Head of caudate nucleus (tissue), 42 donors: Measurements from ENCODE around the gene OR2A42.
"Not testable (repeated sequence)": the region's sequence is repeated elsewhere in the genome, so short reads cannot be mapped to it uniquely, and the experiment has no call there.

Experiments used
- DNase-seq, 42 donors: peaks; one replicate each; pipeline versions ENCODE4 v3.0.0 to v3.0.0-alpha.2; 2020 to 2021; ENCODE audit warnings: mixed read lengths in 7 of 42
- intact Hi-C: fragments of 100-400 bp; cut with DNase I; formaldehyde crosslinking; loops from one replicate; pipeline ENCODE4 v1.15.0; 2022

Gene OR2A42, protein sequence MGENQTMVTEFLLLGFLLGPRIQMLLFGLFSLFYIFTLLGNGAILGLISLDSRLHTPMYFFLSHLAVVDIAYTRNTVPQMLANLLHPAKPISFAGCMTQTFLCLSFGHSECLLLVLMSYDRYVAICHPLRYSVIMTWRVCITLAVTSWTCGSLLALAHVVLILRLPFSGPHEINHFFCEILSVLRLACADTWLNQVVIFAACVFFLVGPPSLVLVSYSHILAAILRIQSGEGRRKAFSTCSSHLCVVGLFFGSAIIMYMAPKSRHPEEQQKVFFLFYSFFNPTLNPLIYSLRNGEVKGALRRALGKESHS

DNA sequence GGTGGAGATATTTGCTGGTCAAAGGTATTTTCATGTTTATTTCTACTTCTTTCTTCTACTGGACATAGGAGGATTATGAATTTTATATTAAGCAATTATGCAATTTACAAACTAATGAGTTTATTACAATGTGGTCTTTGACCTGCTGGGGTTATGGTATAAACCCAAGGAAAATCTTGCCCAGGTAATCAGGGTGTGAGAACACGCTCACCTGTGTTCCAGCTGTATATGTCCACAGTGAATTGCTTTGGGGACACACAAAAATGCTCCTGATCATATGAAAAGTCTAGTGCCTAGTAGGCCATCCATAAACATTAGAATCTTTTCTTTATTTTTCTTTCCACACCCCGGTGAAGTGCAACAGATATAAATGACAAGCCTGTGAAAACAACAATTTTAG lies at the start of gene OR2A42:
Gene OR2A42 (minus strand): TSS at position 241 of the 400 bp plus-strand sequence. CDS start 6,762 bp downstream, outside the sequence.
- DNase-seq, intact Hi-C loops: not testable (repeated sequence)

DNA sequence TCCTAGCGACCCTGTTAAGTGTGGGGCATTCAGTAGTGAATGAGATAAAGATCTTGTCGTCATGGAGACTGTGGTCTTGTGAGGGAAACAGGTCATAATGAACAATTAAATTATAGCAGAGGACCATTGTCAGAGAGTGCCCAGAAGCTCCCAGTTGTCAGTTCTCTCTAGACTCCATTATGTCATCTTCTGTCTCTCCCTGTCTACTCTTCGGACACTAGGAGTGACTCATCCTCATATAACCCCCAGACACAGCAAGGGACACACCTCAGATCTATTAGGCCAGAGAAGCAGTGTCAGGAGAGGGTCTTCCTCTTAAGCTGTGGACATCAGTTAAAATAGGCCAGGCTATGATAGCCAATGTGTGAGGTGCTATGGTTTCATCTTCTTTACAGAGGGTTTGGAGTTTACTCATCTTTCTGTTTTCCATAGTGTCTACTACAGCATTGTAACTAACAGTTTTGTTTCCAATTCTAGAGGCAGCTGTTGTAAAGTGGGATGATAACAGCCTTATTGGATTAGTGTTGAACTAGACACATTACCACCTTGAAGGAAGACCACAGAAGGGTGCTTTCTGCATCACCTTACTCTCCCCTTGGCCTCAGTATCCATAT lies 47.9 kb upstream of the OR2A42 start:
- intact Hi-C loops, result not testable (repeated sequence)

DNA sequence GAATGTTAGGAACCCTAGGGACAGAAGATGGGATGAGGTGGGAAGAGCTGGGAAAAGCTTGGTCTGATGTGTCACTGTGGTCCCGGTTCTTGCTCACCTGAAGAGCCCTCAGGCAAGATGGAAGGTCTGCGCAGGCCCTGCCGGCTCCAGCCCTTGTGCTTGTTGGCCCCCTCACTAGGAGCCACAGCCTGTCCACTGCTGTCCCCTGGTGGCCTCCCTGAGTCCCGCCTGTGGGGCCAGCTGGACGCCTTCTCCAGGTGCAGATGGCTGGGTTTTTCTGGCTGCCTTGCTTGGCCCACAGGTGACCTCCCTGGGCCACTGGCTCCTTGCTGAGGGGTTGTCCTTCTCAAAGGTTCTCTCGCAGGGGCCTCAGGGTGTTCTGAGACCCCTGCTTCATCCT lies 44.3 kb upstream of the OR2A42 start:
- intact Hi-C loops, result not testable (repeated sequence)

More for the DNA sequence above, 47.9 kb upstream of the OR2A42 start:
- not testable (repeated sequence) for DNase-seq

DNA sequence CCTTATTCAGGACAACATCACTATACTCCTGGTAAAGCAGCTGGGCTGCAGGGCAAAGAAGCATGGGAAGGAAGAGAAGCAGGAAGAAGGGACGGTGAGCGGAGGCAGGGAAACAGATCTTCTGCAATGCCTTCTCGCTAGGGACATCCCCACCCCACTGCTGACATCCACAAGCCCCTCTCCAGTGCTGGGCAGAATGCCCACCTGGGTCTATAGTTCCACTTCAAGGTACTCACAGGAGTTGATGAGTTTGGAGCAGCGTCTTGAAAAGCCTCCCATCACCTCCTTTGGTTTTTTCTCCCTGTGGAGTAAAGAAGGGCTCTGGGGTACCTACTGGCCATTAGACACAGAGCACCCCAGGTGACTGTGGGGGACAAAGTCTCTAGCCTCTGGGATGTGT lies 43.1 kb upstream of the OR2A42 start:
- DNase-seq, intact Hi-C loops: not testable (repeated sequence)

More for the DNA sequence above, 44.3 kb upstream of the OR2A42 start:
- not testable (repeated sequence) for DNase-seq

DNA sequence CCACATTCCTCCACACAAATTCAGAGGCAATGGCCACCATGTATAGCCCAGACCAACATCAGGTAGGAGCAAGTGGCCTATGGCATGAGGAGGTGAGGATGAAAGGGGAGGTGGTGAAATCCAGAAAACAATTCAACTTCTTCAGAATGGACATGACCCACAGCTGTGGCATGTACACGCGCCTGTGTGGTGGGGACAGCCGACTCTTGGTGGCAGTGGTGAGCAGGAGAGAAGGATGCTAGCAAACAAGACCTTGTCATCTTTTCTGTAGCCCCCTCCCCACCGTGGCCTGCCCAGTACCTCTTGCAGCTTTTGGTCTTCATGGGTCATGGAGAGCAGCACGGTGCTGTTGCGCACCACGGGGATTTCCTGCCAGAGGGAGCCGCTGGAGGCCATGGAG lies 42.6 kb upstream of the OR2A42 start:
- DNase-seq, result not testable (repeated sequence)

DNA sequence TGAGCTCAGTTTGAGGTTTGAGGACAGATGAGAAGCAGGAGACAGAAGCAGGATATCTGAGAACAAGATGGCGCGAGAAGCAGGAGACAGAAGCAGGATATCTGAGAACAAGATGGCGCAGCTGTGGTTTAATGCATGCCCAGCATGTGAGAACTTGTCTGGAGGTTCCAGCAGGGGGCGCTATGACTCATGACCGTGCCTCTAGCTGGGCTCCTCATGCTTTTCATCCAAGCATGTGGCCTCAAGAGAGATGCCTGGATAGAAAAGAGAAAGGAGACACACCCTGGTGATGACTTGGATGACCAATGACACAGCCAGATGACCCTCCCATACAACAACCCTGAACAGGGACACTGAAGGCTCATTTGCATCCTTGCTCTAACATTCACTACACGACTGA lies 40.6 kb upstream of the OR2A42 start:
- DNase-seq, intact Hi-C loops: not testable (repeated sequence)

More for the DNA sequence above, 42.6 kb upstream of the OR2A42 start:
- intact Hi-C loops, result not testable (repeated sequence)

DNA sequence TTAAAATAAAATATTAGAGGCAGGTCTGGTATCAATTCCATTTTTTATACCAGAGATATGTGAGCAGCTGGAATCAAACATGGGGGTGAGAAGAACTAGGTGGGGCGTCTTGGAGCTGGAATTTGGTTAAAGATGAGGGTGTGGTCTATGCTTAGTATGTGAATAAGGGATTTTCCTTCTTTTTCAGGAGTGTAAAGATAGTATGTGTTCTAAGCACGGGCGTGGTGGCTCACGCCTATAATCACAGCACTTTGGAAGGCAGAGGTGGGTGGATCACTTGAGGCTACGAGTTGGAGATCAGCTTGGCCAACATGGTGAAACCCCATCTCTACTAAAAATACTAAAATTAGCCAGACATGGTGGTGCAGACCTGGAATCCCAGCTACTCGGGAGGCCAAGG lies 35.9 kb upstream of the OR2A42 start:
- DNase-seq, intact Hi-C loops: not testable (repeated sequence)

DNA sequence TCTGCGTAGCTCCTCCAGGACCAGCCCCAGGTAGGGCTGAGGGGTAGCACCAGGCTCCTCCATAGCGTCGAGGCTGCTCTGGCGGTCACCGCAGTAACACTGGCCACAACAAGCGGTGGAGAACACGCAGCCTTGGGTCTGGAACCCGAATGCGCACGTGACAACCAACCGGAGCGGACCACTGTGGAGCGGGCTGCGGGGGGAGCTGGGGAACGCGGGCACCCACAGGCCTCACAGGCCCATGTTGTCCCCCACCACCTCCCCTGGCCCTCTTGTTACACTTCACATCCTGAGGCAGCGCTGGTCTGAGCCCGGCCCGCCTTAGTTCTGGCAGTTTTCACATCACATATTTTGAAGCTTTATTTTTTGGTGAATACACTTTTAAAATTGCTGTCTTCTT lies 29.8 kb upstream of the OR2A42 start, which contains the start of gene CTAGE8:
Gene CTAGE8 (minus strand): TSS at position 101 of the 400 bp plus-strand sequence. CDS start 38 bp downstream, at position 63.
- DNase-seq, intact Hi-C loops: not testable (repeated sequence)

DNA sequence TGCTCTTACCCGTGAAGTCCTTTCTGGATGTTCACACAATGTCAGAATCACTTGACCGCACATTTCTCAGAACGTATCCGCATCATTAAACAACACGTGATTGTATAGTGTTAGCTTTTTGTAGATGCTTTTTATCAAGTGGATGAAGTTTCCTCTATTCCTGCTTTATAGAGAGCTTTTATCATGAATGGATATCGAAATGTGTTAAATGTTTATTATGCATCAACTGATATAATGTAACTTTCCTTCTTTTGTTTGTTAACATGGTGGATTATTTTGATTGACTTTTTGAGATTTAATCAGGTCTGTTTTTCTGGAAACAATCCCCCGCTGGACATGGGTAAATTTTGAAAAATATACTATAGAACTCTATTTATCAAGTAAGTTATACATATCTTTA lies 25.3 kb upstream of the OR2A42 start, which contains the start of gene OR2A7:
Gene OR2A7 (minus strand): TSS at position 101 of the 400 bp plus-strand sequence. CDS start 5,164 bp downstream, outside the sequence.
- DNase-seq, intact Hi-C loops: not testable (repeated sequence)

DNA sequence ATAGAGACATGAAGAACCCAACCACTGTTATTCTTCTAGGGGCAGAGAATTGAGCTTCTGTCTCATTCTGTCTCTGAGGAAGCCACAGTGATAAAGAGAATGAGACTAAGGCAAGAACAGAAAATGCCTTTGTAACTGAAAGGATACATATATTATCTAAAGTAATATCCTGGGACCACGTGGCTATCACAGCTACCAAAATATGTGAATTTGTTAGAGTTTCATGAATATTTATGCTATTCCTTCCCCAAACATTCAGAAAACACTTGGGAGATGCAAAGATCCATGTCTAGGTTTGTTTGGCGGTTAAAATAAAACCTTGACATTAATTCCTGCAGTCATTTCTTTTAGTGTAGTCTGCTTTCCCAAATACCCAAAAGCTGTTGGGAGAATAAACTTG lies 22.7 kb upstream of the OR2A42 start:
- DNase-seq, intact Hi-C loops: not testable (repeated sequence)

DNA sequence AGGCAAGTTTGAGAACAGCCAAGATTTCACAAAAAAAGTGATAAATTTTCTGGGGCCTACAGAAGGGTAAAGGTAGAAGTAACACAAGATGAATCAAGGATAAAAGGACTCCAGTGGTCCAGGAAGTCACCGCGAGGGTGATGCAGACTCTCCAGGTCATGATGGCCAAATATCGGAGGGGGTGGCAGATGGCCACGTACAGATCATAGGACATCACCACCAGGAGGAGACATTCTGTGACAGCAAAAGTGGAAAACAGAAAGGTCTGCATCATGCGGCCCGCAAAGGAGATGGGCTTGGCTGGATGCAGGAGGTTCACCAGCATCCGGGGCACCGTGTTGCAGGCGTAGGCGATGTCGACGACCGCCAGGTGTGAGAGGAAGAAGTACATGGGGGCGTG lies 19.7 kb upstream of the OR2A42 start:
- DNase-seq, intact Hi-C loops: not testable (repeated sequence)

DNA sequence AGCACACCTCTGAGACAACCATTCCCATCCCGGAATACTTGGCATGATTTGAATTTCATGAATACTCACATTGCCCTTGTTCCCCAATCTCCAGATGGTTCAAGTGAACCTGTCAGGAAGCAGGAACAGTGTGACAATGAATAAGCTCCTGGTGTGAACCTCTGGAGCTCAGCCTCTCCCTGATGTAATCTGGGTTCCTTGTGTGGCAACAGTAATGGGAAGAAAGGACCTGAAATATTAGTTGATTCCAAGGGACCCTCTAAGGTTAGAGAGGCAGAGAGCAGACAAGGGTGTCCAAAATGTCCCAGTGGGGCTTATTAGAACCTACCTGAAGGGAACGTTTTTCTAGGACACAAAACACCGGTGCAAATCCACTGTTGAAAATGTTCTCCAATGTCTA lies 16.7 kb upstream of the OR2A42 start:
- intact Hi-C loops, result no loop called here
- DNase-seq, result no peak

DNA sequence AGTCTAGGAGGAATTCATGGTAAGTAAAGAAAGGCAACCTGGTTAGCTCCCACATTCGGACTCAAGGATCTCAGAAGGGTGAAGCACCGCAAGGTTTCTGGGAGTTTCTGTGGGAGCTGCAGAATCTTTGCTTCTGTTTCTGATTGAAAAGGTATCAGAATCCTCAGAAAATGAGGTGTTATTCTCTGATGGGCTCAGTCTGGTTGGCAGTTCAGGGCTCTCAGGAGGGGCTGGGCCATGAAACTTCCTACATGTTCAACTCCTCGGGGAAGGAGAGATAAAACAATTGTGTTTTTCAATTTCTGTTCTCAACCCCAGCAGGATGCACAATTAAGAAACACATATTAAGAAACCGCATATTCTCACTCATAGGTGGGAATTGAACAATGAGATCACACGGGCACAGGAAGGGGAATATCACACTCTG lies 16.1 kb upstream of the OR2A42 start:
- DNase-seq, result peak in 3 of 42 donors; percentile 6 to 33 (median 9)
- intact Hi-C loops, result no loop called here

DNA sequence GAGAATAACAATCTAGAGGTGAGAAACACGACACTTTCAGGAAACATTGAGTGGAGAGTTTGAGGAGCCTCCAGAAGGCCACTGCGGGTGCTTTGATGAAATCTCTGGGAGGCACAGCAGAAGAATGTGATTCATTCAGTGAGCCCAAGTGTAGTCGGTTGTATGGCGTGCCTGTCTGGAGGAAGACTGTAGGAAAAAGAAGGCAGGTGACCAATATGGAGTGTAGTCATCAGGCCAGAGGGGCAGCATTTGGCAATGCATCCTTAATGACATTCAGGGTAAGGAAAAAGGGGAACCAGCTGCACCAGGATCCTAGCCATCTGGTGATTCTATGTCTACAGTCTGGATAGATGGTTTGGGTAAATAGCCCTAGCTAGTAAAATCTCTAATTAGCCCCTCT lies 12.9 kb upstream of the OR2A42 start:
- DNase-seq, intact Hi-C loops: not testable (repeated sequence)

DNA sequence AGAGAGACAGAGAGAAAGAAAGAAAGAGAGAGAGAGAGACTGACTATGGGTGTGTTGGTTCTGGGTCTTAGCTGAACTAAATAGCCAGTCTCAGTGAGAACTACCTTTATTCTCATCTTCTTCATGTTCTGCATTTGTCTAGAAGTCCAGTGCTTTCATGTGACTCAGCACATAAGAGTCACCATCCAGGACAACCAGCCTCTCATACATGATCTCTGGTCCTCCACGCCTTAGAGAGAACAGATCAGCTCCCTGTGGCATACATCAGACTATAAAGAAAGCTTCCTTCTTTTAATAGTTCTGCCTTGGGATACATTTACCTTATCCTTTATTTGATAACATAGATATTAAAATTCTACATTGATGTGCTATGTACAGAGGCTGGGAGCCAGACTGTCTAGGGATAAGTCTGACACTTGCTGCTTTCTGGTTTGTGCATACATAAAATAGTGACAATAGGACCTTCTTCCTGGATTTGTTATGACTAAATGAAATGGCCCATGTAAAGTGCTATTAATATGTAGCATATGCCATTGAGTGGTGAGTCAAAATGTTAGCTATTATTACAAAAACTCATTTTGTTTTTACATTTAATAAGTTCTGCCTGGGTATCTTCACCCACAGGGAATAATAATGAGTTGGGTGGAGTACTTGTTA lies 8.4 kb upstream of the OR2A42 start:
- intact Hi-C loops, DNase-seq: not testable (repeated sequence)

DNA sequence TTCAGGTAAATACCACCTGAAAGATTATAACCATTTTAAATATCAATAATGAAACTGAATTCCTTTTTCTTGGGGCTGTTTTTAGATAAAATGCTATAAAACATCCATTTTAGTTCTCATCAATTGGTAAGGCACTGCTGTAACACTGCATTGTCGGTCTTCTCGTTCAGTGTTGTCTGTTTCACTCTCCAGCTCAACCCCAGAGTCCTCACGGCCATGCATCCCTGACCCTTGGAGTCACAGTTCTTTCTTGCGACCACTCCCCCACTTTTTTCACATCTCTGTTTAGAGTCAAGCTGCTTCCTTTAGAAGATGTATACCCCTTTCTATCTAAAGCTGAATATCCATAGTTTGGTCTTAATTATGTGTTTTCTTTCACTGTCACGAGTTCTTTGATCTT lies 7.6 kb upstream of the OR2A42 start:
- intact Hi-C loops, DNase-seq: not testable (repeated sequence)

DNA sequence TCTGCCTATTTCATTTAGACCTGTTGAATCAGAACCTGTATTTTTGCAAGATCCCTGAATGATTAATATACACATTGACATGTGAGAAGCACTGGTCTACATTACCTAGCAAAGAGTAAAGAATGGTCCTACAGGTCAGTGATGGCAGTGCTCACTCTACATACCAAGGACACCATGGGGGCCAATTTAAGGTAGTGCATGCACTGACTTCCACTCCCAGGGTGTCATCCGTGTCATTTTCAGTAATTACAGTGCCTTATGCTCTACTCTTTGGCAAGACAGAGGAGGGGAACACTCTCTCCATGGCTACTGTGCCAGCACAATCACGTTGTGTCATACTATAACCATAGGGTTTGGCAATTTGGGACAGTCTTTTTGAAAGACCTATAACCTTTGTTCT lies 6.0 kb upstream of the OR2A42 start:
- DNase-seq, intact Hi-C loops: not testable (repeated sequence)

DNA sequence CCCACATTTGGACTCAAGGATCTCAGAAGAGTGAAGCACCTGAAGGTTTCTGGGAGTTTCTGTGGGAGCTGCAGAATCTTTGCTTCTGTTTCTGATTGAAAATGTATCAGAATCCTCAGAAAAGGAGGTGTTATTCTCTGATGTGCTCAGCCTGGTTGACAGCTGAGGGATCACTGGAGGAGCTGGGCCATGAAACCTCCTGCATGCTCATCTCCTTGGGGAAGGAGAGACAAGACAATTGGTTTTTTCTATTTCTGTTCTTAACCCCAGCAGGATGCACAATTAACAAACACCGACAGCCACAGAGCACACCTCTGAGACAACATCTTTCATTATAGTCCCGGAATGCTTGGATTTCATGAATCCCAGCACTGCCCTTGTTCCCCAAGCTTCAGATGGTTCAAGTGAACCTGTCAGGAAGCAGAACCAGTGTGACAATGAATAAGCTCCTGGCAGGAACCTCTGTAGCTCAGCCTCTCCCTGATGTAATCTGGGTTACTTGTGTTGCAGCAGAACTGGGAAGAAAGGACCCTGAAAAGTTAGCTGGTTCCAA lies 799 bp downstream of the OR2A42 start:
- intact Hi-C loops, result not testable (repeated sequence)
- DNase-seq, result peak in 1 of 42 donors; percentile 39

DNA sequence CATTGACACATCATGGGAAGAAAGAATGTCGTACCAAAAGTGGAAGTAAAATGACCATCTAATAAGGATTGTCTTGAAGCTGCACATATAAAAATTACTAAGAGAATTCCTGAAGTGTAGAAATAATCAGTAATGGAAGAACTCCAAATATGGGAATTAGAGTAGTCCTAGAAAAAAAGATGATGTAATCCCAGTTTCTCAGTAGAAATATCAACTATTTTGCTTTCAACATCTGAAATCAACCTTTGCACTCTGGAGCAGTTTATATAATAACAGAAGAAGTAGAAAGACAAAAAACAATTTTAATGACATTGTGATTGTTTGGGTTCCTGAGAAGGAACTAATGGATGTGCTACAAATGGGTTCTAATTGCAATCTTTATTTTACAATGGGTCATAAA lies 6.4 kb downstream of the OR2A42 start:
- DNase-seq, intact Hi-C loops: not testable (repeated sequence)
